Spleen (tissue), 7 donors: ENCODE measurements around the gene AAR2.
A peak's percentile ranks its signal among the peaks of the same experiment; 100 is the strongest.

Experiments
- POLR2A ChIP-seq, 3 donors: fragments of 450-650 bp; IDR thresholded peaks; one replicate each; pipeline ENCODE4 v1.5.1; 2017; ENCODE audit warnings: antibody characterized with exemption in 3 of 3, mild to moderate bottlenecking in 1 of 3
- POLR2AphosphoS5 ChIP-seq, 3 donors: sonication (generic); formaldehyde crosslinking; IDR thresholded peaks; one replicate each; pipeline ENCODE4 v1.5.1; 2017; ENCODE audit warnings: antibody characterized with exemption in 3 of 3
- TF ChIP-seq, protein P1 (sequence below), 11 experiments: fragments of 200-600 bp in 7 of 11; fragments of 450-650 bp in 4 of 11; sonication (generic) in 4 of 11; IDR thresholded peaks in 8 of 11; conservative IDR thresholded peaks in 3 of 11; 1 replicate in 7 of 11; 2 replicates in 4 of 11; pipeline versions ENCODE4 v1.4.0 to v1.8.0; 2016 to 2021; ENCODE audit warnings: antibody characterized with exemption in 11 of 11, inconsistent platforms in 4 of 11, mild to moderate bottlenecking in 1 of 11
- donor health status: DM: no; HTN: no; CAD: no; lungs with moderate emphysema.
- donor health status: DM: no; HTN: no; CAD: no.
- donor health status: DM: no; HTN: no; CAD: no.

DNA sequence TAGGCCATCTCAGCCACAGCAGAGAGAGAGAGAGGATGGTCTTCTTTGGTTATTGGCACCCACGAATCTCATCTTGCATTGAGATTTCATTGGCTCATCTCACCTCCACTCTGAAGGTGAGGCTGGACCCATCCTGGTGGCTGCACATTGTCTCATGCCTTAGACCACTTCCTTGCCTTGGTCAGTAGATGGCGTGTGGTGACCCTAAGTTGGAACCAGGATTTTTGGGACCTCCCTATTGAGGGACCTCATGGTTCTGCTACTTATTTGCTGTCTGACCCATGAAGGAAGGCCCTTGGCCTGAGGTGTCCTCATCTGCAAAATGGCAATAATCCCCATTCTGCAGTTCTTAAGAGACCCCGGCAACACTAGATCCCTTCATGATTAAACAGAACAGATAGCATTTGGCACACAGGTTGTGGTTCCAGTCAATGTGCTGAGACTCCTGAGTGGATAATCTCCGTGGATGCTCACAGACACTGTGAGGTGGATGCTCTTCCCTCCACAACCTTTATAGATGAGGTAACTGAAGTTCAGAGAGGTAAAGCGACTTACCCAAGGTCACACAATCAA lies 21.5 kb upstream of the AAR2 start:
- TF ChIP-seq, protein P1, sequence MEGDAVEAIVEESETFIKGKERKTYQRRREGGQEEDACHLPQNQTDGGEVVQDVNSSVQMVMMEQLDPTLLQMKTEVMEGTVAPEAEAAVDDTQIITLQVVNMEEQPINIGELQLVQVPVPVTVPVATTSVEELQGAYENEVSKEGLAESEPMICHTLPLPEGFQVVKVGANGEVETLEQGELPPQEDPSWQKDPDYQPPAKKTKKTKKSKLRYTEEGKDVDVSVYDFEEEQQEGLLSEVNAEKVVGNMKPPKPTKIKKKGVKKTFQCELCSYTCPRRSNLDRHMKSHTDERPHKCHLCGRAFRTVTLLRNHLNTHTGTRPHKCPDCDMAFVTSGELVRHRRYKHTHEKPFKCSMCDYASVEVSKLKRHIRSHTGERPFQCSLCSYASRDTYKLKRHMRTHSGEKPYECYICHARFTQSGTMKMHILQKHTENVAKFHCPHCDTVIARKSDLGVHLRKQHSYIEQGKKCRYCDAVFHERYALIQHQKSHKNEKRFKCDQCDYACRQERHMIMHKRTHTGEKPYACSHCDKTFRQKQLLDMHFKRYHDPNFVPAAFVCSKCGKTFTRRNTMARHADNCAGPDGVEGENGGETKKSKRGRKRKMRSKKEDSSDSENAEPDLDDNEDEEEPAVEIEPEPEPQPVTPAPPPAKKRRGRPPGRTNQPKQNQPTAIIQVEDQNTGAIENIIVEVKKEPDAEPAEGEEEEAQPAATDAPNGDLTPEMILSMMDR (IDR thresholded peaks at IDR 0.05 in 8 of 11, conservative IDR thresholded peaks at IDR 0.05 in 3 of 11), result peak in 9 of 11 experiments; percentile 6 to 60 (median 47)
- TF ChIP-seq POLR2A (IDR thresholded peaks at IDR 0.05) (no peak), POLR2AphosphoS5 (IDR thresholded peaks at IDR 0.05) (no peak)
